HG03439 (cell line): Measurements from ENCODE around the gene ETNK1.
"Not testable (repeated sequence)": the region's sequence is repeated elsewhere in the genome, so short reads cannot be mapped to it uniquely, and the experiment has no call there.

Experiments used
- ATAC-seq: cut with Tn5 transposase; IDR thresholded peaks from one replicate; pipeline ENCODE4 v1.9.1; 2021; ENCODE audit warnings: mild to moderate bottlenecking, moderate library complexity; ENCODE audit not compliant: unreplicated experiment

Gene ETNK1

GRCh38 chr12:22687361-22688076 is 62.5 kb downstream of the ETNK1 start:
- ATAC-seq, result peak; percentile 74

- ATAC-seq, result no peak
Observed at GRCh38 chr12:22689876-22690275, 64.9 kb downstream of the ETNK1 start.

GRCh38 chr12:22691319-22691718 is 66.3 kb downstream of the ETNK1 start:
- no peak for ATAC-seq

DNA sequence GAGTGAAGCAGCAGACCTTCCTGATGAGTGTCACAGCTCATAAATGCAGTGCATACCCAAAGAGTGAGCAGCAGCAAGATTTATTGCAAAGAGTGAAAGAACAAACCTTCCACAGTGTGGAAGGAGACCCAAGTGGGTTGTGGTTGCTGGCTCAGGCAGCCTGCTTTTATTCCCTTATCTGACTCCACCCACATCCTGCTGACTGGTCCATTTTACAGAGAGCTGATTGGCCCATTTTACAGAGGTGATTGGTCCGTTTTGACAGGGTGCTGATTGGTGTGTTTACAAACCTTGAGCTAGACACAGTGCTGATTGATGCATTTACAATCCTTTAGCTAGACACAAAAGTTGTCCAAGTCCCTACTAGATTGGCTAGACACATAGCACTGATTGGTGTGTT is 67.5 kb downstream of the ETNK1 start:
- not testable (repeated sequence) for ATAC-seq

- no peak for ATAC-seq
Observed at GRCh38 chr12:22692964-22693555, 68.1 kb downstream of the ETNK1 start.

- ATAC-seq, result no peak
Observed at GRCh38 chr12:22698576-22698975, 73.6 kb downstream of the ETNK1 start.

- ATAC-seq, result not testable (repeated sequence)
Observed at GRCh38 chr12:22699705-22700104, 74.7 kb downstream of the ETNK1 start.

DNA sequence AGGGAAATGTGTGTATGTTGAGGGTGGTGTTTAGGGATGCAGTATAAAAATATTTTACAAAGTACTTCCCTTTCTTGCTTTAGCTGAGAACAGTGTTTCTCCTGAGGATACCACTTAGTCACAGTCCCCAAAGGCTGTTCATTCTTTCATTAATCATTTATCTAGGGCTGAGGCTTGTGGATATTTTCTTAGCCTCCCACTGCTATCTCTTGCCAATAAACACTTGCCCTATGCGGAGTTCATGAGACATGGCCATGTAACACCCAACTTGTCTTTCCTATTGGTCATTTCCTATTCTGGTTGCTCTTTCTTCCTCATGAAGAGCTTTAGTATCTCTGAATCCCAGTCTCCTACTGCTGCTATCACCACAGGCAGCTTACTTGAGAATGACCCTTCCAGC is 75.1 kb downstream of the ETNK1 start:
- no peak for ATAC-seq

DNA sequence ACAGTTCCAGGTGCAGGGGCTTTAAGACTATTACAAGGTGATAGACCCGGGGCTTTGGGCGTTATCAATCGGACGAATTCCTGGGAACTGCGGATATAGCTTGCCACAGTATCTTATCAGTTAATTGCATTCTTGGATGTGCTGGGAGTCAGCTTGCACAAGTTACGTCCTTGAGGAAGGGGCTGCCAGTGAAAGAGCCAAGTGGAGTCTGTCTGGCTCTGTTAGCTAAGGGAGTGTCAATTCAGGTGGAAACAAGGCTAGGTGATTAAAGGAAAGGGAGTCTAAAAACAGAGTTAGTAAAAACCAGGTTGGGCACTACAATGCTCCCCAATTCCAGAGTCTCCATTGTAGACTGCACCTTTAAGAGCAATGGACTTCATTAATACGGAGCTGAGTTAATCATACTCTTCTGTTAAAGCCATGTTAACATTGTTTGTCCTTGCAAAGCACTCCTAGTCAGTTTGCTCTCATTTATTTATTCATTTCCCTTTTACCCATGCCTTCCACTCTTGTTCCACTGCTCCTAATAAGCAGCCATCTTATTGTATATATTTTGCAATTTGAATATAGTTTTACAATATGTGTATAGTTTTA is 76.3 kb downstream of the ETNK1 start:
- not testable (repeated sequence) for ATAC-seq

- ATAC-seq, result no peak
Observed at GRCh38 chr12:22702690-22703089, 77.7 kb downstream of the ETNK1 start.

- no peak for ATAC-seq
Observed at GRCh38 chr12:22709292-22709691, 84.3 kb downstream of the ETNK1 start.

DNA sequence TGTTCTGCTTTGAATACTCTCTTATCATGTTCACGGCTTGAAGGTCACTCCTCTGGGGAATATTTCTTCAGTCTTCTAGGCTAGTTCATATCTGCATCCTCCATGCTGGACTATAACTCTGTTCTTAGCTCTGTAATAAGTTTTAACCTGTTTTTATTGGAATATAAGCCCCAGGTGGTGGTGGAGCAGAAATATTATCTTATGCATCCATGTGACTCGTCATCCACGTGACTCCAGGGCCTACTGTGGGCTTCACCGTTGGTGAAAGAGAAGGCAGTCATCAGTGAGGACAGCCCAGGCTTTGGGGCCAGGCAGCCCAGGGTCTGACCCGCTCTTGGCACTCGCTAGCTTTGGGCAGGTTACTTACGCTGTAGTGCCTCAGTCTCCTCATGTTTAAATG is 87.1 kb downstream of the ETNK1 start:
- ATAC-seq, result no peak

DNA sequence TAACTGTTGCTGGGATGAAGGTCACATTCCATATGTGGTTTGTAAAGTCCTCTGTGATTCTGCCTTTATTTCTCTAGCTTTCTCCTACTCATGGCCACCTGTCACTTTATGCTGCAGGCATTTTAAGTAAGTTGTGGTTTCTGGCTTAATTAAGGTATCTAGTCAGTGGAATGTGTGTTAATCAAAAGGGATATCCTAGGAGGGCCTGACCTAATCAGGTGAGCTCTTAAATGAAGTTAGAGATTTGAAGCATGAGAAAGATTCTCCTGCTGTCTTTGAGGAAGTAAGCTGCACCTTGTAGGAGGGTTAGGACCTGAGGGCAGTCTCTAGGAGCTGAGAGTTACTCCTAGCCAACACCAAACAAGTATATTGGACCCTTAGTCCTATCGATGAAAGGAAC is 90.3 kb downstream of the ETNK1 start:
- ATAC-seq, result no peak

- no peak for ATAC-seq
Observed at GRCh38 chr12:22719745-22720144, 94.8 kb downstream of the ETNK1 start.

DNA sequence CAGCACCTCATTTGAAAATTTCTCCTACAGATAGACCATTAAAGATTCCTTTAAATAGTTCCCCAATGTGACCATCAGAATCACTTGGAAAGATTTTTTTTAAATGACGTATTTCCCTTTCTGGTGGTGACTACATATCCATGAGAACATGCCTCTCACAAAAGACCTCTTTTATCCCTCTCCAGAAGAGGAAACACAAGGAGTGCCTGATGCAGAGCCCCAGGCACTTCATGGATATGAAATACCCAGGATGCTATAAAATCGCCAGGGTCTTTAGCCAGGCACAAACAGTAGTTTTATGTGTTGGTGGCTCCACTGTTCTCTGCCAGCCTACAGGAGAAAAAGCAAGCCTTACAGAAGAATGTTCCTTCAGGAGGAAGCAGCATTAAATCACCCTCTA is 97.1 kb downstream of the ETNK1 start:
- ATAC-seq, result no peak

- ATAC-seq, result no peak
Observed at GRCh38 chr12:22722779-22723178, 97.8 kb downstream of the ETNK1 start.

GRCh38 chr12:22728987-22729386 is 104.0 kb downstream of the ETNK1 start:
- no peak for ATAC-seq

GRCh38 chr12:22729431-22729956 is 104.5 kb downstream of the ETNK1 start:
- ATAC-seq, result no peak

GRCh38 chr12:22729957-22730443 is 105.0 kb downstream of the ETNK1 start:
- no peak for ATAC-seq

DNA sequence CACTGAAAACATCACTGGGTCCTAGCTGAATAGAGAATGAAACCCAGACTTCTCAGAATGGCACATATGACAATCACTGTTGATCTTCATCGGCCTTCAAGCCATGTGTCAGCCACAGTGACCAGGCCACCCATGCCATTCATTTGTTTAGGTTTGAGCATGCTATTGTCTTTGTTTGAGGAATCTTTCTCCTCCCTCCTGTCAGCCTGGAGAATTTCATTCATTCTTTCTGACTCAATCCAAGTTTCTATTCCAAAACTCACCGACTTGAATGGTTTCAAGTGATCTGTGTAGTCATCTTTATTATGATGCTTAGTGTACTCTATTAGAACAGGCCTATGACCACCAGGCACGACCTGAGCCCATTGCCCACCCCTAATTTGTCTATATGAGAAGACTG is 106.3 kb downstream of the ETNK1 start:
- ATAC-seq, result no peak

GRCh38 chr12:22733756-22734155 is 108.8 kb downstream of the ETNK1 start:
- ATAC-seq, result no peak

DNA sequence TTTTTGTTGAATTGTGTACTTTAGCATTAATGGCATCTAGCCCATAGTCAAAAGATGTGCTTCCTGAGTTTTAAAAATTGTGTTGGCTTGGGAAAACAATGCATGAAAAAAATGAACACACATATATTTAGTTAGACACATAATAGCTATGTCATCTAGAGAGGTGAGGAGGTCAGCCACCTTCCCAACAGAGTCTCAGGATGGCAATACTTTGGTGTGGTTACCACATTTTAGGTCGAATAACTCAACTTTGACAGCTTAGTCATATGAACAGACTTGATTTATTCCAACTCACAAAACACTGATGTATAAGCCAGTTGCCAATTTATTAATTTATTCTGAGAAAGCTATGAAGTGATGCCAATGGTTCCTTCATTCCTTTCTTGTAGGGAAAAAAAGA is 114.0 kb downstream of the ETNK1 start:
- ATAC-seq, result no peak
